NK-92 treated with Interleukin-12 subunit alpha and Interleukin-12 subunit beta, amount 100 ng/mL, for 24 hours (cell line): ENCODE measurements around the gene TEDC1.

Experiments
- DNase-seq: peaks from one replicate; lab custom pipeline; 2025; lab: John Stamatoyannopoulos, UW

The TEDC1 gene

DNA sequence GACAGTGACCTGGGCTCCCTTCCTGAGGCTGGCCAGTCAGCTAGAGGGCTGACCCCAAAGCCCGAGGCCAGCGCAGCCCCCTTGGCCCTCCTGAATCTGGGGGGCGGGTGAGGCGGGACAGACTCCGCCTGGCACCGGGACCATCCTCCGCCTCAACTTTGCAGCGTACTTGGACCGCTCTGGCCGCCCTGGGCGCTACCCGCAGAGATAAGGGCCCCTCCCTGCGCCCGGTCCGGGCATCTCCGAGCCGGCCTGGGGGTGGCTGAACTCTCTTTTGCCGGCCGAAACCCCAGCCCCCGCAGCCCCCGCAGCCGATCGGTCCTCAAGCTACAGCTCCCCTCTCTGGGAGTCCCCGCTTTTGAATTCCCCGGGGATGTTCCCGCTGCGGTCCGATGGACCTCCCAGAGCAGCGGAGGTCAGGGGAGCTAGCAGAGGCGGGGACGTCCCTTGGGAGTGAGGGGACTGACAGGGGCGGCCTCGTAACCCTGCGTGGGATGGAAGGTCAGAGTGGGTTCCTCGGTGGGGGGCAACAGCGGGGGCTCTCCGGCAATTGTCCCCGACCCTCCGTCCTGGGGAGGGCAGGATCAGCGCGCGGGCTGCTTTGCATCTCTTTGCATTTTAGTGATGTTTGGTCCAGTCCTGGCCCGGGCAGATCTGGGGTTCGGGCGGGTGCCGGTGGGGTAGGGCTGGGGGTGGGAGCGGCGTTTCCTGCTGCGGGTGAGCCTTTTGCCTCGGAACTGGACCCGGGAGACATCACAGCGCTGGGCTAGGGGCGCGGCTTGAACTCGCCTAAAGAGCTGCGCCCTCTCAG is 4.7 kb upstream of the TEDC1 start, which contains the start of gene CRIP1:
TSS of gene CRIP1 (plus strand) at position 724 of the 811 bp plus-strand sequence. CDS start 374 bp downstream, outside the sequence.
- DNase-seq = no peak

GRCh38 chr14:105486974-105487448 is 4.0 kb upstream of the TEDC1 start:
- no peak for DNase-seq

DNA sequence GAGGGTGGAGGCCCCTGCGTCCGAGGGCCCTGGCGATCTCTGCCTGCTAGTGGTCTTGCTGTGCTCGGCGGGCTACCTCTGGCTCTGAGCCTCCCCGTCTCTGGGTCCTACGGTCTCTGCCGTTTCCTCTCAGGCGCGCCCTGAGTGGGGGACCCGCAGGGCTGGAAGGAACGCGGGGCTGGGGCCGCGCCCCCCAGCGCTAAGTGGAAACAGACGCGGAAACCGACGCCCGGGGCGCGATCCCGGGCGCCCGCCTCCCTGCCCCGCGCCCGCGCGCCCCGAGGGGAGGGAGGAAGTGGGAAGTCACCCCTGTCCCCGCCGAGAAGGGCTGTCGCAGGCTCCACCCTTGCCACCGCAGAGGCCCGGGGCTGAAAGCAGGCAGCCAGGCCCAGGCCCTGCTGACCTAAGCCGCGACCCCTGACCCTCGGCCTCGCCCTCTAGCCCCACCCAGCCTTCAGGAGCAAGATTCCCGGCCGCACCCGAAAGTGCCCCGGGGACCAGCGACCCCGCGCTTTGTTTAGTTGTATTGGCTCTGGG is 3.5 kb upstream of the TEDC1 start:
- peak; percentile 35 for DNase-seq

- no peak for DNase-seq
These were observed 2.9 kb upstream of the TEDC1 start for GRCh38 chr14:105487986-105488777.

- DNase-seq = no peak
These were observed 2.1 kb upstream of the TEDC1 start for GRCh38 chr14:105488781-105489541.

DNA sequence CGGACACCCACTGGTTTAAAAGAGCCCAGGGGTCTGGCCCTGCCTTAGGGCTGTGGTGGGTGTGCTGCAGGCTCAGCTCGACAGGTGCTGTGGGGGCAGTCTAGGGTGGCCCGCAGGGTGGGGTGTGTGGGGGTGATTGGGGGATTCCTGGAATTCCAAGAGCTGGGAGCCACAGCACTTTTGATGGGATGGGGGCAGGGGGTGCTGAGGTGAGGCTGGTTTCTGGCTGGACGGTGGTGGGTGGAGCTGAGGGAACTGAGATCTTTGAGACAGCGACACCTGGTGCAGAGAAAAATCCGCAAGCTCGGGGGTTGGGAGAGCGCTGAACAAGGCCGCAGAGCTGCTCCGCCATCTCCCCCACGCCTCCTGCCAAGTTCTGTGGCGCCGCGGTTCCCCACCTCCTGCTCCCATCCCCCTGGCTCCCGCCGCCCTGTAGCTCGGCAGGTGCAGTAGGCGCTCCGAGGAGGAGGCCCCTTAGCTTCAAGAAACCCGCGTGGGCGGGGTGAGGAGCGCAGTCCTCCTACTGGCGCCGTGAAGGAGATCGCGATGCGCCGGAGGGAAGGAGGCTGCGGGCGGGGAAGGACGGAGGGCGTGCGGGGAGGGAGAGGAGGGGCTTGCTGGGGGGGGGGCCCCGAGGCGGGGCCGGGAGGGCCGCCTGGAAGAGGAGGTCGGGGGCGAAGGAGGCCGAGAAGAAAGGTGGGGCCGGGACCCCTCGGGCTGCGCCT is 1.3 kb upstream of the TEDC1 start:
- peak; percentile 68 for DNase-seq

- DNase-seq = no peak
These were observed 827 bp upstream of the TEDC1 start for GRCh38 chr14:105490267-105490571.

GRCh38 chr14:105491366-105491973 is 424 bp downstream of the TEDC1 start:
- DNase-seq = peak; percentile 83

DNA sequence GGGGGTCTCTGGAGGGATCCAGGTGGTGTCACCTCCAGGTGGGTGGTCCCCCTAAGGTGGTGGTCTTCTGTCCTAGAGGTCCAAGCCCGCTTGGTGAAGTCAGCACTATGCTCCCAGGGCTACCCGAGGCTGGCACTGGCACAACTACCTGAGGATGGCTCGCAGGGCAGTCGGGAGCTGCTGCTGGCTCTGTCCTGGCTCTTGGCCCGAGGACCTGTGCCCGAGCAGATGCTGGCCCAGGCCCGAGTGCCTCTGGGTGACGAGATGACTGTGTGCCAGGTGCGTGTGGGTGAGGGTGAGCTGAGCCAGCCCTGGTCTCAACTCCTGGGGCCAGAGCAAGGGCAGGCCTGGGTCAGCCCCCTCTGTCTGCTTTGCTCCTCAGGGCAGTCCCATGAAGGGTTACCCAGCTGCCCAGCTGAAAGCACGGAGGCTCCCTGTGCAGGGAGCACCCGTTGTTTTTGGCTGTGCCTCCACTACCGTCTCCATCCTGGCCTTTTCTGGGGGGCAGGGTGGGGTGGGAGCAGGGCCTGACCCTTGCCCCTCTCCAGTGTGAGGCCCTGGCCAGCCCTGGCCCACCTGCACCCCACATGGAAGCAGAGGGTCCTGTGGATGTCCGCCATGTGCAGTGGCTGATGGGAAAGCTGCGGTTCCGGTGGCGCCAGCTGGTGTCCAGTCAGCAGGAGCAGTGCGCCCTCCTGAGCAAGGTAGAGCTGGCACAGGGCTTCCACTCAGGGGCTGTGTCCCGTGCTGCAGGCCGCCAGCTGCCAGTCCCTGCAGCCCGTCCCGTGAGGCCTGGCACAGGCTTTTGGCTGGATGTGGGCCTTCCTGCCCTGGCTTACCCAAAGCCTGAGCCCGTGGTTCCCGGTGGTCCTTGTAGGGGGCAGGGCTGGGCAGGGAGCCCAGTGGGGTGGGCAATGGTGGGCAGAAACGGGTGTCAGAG is 1.3 kb downstream of the TEDC1 start:
- no peak for DNase-seq

GRCh38 chr14:105492971-105493871 is 2.2 kb downstream of the TEDC1 start:
- no peak for DNase-seq

- DNase-seq = no peak
These were observed 3.0 kb downstream of the TEDC1 start for GRCh38 chr14:105493921-105494605.

DNA sequence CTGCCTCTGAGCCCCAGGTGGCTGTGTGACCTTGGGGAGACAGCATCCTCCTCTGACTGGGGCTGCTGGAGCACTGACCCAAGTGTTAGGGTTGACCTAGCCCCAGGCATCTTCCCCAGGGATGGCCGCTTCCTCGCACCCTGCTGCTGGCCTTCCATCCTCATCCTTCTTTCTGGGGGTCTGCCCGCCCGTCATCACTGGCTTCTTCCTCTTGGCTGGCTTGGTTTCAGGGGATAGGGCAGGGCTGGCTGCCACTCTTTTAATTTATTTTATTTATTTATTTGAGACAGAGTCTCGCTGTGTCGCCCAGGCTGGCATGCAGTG is 3.5 kb downstream of the TEDC1 start:
- no peak for DNase-seq

DNA sequence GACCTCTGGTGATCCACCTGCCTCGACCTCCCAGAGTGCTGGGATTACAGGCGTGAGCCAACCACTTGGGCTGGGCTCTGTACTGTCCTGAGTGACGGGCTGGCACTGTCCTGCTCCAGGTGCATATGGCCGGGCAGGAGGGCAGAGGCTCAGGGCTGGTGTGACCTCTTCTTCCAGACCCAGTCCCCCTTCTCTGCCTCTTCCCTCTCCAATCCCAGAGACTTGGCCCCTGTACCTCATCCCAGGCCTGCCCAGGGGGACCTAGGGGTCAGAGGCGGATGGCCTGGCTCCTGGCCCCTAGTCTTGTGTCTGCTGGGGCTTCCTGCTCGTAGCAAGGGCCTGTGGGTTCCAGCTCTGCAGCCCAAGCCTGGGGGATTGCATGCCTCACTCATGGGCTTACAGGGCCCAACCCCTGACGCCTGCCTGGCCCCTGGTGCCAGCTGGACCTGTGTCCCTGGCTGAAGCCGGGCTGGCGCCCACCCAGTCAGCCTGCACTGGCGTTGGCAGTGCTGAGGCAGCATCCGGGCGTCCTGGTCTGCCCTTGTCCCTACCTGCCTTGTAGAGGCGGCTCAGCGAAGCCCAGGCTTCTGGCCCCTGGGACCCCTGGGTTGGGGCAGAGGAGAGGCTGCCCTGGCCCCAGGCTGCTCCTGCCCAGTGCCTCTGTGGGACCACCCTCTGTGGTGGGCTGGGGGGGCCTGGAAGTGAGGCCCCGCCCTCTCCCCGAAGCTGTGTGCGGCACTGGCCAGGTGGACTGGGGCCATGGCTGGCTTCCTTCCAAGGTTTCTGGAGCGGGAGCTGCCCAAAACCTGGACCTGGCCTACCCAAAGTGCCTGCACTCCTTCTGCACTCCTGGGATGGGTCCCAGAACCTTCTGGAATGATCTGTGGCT is 4.3 kb downstream of the TEDC1 start:
- no peak for DNase-seq

DNA sequence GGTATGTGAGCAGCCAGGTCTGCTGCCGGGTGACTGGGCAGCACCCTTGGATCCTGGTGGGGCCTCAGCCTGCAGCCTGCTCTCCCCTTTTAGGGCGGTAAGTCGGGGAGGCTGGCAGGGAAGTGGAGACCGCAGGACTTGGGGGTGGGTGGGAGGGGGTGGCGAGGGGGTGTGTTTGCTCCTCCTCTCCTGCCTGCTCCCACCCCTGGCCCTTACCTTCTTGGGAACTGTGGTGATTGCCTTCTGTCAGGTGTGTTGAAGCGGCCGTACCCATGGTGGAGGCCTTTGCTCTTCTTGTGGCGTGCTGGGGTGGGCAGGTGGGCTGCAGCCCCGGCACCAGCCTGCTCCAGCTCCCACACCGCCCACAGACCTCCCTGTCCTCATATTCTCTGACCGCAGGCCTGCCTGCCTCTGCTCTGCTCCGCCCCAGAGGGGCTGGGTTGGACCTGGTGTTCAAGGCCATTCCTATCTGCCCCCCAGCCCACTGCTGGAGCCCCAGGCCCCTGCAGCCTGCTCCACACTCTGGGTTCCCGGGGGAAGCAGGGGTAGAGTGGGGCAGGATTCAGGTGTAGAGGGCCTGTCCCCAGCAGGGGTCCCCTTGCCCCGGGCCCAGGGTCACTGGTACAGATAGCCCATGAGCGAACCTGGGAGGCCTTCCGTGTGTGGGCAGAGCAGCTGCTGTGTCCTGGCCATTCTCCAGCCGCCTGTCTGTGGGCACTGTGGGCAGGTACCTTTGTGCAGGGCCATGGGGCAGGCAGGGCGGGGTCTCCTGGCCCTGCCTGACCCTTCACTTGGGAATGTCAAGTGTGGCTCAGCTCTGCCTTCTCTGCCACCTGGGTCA is 5.2 kb downstream of the TEDC1 start:
- DNase-seq = no peak

- no peak for DNase-seq
These were observed 6.0 kb downstream of the TEDC1 start for GRCh38 chr14:105496831-105497591.
